Mucosa of rectum (tissue), 2 donors: ENCODE results near the gene SERP1.

Source experiments
- H3K27ac ChIP-seq, 2 donors: one replicate each; pipeline ENCODE4 v1.7.0; 2013; ENCODE audit warnings: inconsistent platforms in 2 of 2, low read depth in 2 of 2, low read length in 2 of 2
- H3K27me3 ChIP-seq, 2 donors: one replicate each; pipeline ENCODE4 v1.7.0; 2013; ENCODE audit warnings: low read length in 2 of 2; ENCODE audit not compliant: control insufficient read depth in 2 of 2, insufficient read depth in 2 of 2
- H3K36me3 ChIP-seq, 2 donors: one replicate each; pipeline ENCODE4 v1.7.0; 2013; ENCODE audit warnings: low read length in 2 of 2; ENCODE audit not compliant: control insufficient read depth in 2 of 2, insufficient read depth in 2 of 2
- H3K4me1 ChIP-seq, 2 donors: one replicate each; pipeline ENCODE4 v1.7.0; 2013; ENCODE audit warnings: low read length in 2 of 2, mild to moderate bottlenecking in 1 of 2; ENCODE audit not compliant: control insufficient read depth in 2 of 2, insufficient read depth in 2 of 2
- H3K4me3 ChIP-seq, 2 donors: one replicate each; pipeline ENCODE4 v1.7.0; 2013; ENCODE audit warnings: low read length in 2 of 2
- H3K9ac ChIP-seq, 2 donors: one replicate each; pipeline ENCODE4 v1.7.0; 2013; ENCODE audit warnings: low read length in 2 of 2, low read depth in 1 of 2, mild to moderate bottlenecking in 1 of 2
- H3K9me3 ChIP-seq, 2 donors: one replicate each; pipeline ENCODE4 v1.7.0; 2013; ENCODE audit warnings: low read length in 2 of 2; ENCODE audit not compliant: control insufficient read depth in 2 of 2
- donor health status: healthy.
- donor health status: Normal muscosa, but diverticular disease.

SERP1 gene

GRCh38 chr3:150546226-150547044, at the start of gene SERP1, which contains the start of gene EIF2A:
Gene SERP1, minus strand, starts transcription at chr3:150546496. Its CDS starts 361 bp downstream, at chr3:150546135.
Gene EIF2A, plus strand, starts transcription at chr3:150546787. Its CDS starts 16 bp downstream, at chr3:150546803.
- Histone ChIP-seq H3K9ac (peak within 1 kb of the TSS; percentile 98 to 100), H3K27ac (peak within 1 kb of the TSS; percentile 99 to 100), H3K9me3 (no peaks in the 10 kb centered on the region), H3K4me1 (peaks cover 9 to 17% of the 10 kb centered on the region in 2 donors), H3K27me3 (no peaks in the 10 kb centered on the region), H3K36me3 (peaks cover 14 to 27% of the 10 kb centered on the region in 2 donors), H3K4me3 (peak within 1 kb of the TSS; percentile 85 to 98)

DNA sequence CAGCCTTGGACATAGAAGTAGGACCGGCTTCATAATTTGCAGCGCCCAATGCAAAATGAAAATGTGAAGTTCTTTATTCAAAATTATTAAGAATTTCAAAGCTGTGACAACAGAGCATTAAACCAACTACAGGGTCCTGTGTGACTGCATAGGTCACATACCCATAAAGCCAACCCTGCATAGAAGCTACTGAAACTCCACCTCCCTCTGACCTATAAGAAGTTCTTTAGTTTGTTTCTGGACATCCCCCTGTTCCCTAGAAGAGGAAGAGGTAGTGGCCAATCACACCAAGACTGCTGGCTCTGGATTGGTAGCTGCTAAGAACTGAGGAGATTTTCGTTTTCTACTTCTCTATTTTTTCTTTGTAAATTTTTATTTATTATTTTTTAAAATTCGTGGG, 47.9 kb upstream of the SERP1 start:
- H3K9ac ChIP-seq: no peak overlapping the region
- no peak overlapping the region for H3K27ac ChIP-seq
- H3K36me3 ChIP-seq: no peaks in the 10 kb centered on the region
- no peaks in the 10 kb centered on the region for H3K9me3 ChIP-seq
- no peaks in the 10 kb centered on the region for H3K4me1 ChIP-seq
- H3K27me3 ChIP-seq: no peaks in the 10 kb centered on the region
- no peak overlapping the region for H3K4me3 ChIP-seq

GRCh38 chr3:150589759-150590158, 43.5 kb upstream of the SERP1 start:
- Histone ChIP-seq H3K27me3 (no peaks in the 10 kb centered on the region), H3K4me3 (no peak overlapping the region), H3K27ac (no peak overlapping the region), H3K4me1 (no peaks in the 10 kb centered on the region), H3K9ac (no peak overlapping the region), H3K9me3 (no peaks in the 10 kb centered on the region), H3K36me3 (peaks cover 10% of the 10 kb centered on the region in 2 donors)

GRCh38 chr3:150588027-150588830, 41.9 kb upstream of the SERP1 start:
- H3K9ac ChIP-seq: no peak overlapping the region
- no peaks in the 10 kb centered on the region for H3K9me3 ChIP-seq
- no peak overlapping the region for H3K27ac ChIP-seq
- no peak overlapping the region for H3K4me3 ChIP-seq
- H3K36me3 ChIP-seq: peaks cover 20 to 25% of the 10 kb centered on the region in 2 donors
- H3K4me1 ChIP-seq: no peaks in the 10 kb centered on the region
- no peaks in the 10 kb centered on the region for H3K27me3 ChIP-seq

GRCh38 chr3:150583028-150583427, 36.7 kb upstream of the SERP1 start:
- H3K4me3 ChIP-seq: no peak overlapping the region
- H3K9me3 ChIP-seq: no peaks in the 10 kb centered on the region
- H3K4me1 ChIP-seq: no peaks in the 10 kb centered on the region
- H3K36me3 ChIP-seq: peaks cover 34 to 39% of the 10 kb centered on the region in 2 donors
- H3K27me3 ChIP-seq: no peaks in the 10 kb centered on the region
- H3K9ac ChIP-seq: no peak overlapping the region
- H3K27ac ChIP-seq: no peak overlapping the region

DNA sequence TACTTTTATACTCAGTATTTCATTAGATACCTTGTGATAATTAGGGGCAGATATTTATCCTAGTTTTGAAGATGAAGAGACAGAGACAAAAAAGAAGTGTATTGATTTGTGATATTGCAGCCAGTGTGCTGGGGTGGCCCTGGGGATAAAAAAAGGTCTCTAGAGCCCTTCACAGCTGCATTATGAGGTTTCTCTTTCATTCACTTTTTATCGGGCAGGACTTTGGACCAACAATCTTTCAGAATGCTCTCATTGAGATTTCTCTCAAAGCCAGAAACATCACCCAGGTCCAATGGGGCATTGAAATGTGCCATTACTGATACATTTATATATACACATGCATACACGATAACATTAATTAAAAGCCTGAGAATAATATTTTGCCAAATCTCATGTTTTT, 36.3 kb upstream of the SERP1 start:
- Histone ChIP-seq H3K9ac (peak overlapping the region in 1 of 2 donors; percentile 3), H3K9me3 (no peaks in the 10 kb centered on the region), H3K4me1 (no peaks in the 10 kb centered on the region), H3K27me3 (no peaks in the 10 kb centered on the region), H3K27ac (no peak overlapping the region), H3K36me3 (peaks cover 34 to 39% of the 10 kb centered on the region in 2 donors), H3K4me3 (no peak overlapping the region)

- Histone ChIP-seq H3K27me3 (no peaks in the 10 kb centered on the region), H3K4me3 (no peak overlapping the region), H3K36me3 (peaks cover 43 to 46% of the 10 kb centered on the region in 2 donors), H3K9ac (no peak overlapping the region), H3K27ac (no peak overlapping the region), H3K9me3 (no peaks in the 10 kb centered on the region), H3K4me1 (no peaks in the 10 kb centered on the region)
Observed at GRCh38 chr3:150581174-150581573, 34.9 kb upstream of the SERP1 start.

- no peaks in the 10 kb centered on the region for H3K4me1 ChIP-seq
- H3K36me3 ChIP-seq: peaks cover 23 to 27% of the 10 kb centered on the region in 2 donors
- H3K27ac ChIP-seq: no peak overlapping the region
- no peak overlapping the region for H3K9ac ChIP-seq
- H3K4me3 ChIP-seq: no peak overlapping the region
- no peaks in the 10 kb centered on the region for H3K9me3 ChIP-seq
- H3K27me3 ChIP-seq: no peaks in the 10 kb centered on the region
Observed at GRCh38 chr3:150577855-150578254, 31.6 kb upstream of the SERP1 start.

GRCh38 chr3:150567328-150567727, 21.0 kb upstream of the SERP1 start:
- Histone ChIP-seq H3K9ac (no peak overlapping the region), H3K9me3 (no peaks in the 10 kb centered on the region), H3K27me3 (no peaks in the 10 kb centered on the region), H3K4me3 (no peak overlapping the region), H3K27ac (no peak overlapping the region), H3K4me1 (no peaks in the 10 kb centered on the region), H3K36me3 (peaks cover 44 to 48% of the 10 kb centered on the region in 2 donors)

- Histone ChIP-seq H3K27me3 (no peaks in the 10 kb centered on the region), H3K9me3 (no peaks in the 10 kb centered on the region), H3K4me1 (no peaks in the 10 kb centered on the region), H3K36me3 (peaks cover 35 to 37% of the 10 kb centered on the region in 2 donors), H3K9ac (no peak overlapping the region), H3K27ac (no peak overlapping the region), H3K4me3 (no peak overlapping the region)
Observed at GRCh38 chr3:150564243-150564642, 17.9 kb upstream of the SERP1 start.
